K562 (cell line): ENCODE data around the gene IRAK3. TPM values are rescaled to one million over a fixed set of nuclear protein-coding genes. Genes with fewer than 3 reads are reported as not detected.

Experiments
- ASH1L ChIP-seq: fragments of 450-650 bp; IDR thresholded peaks from 2 replicates; pipeline ENCODE4 v1.6.1; 2018; ENCODE audit warnings: borderline replicate concordance, mild to moderate bottlenecking, low read depth; ENCODE audit not compliant: partially characterized antibody
- BACH1 ChIP-seq: fragments of 200-800 bp; sonication (Bioruptor generic); IDR thresholded peaks from 2 replicates; pipeline ENCODE4 v1.6.1; 2016; ENCODE audit warnings: missing genetic modification characterization, missing compliant biosample characterization
- DDX20 ChIP-seq: fragments of 450-650 bp; IDR thresholded peaks from 2 replicates; pipeline ENCODE4 v1.6.1; 2016; ENCODE audit warnings: missing genetic modification characterization, low read depth, mild to moderate bottlenecking, missing compliant biosample characterization, moderate library complexity
- E2F6 ChIP-seq, 2 experiments: IDR thresholded peaks; 2 replicates each; pipeline ENCODE4 v1.6.1; 2011; ENCODE audit warnings: borderline replicate concordance in 1 of 2, control low read depth in 1 of 2, low read depth in 1 of 2, low read length in 1 of 2, mild to moderate bottlenecking in 1 of 2, mixed read lengths in 1 of 2, moderate library complexity in 1 of 2; ENCODE audit not compliant: insufficient read depth in 1 of 2, insufficient read length in 1 of 2, poor library complexity in 1 of 2, severe bottlenecking in 1 of 2; ENCODE audit errors: extremely low read depth in 1 of 2
- EP400 ChIP-seq: fragments of 450-650 bp; IDR thresholded peaks from 2 replicates; pipeline ENCODE4 v1.6.1; 2017; ENCODE audit warnings: antibody characterized with exemption, mild to moderate bottlenecking, moderate library complexity
- ETV6 ChIP-seq, 3 experiments: fragments of 150-350 bp in 1 of 3; sonication (generic) in 1 of 3; formaldehyde crosslinking in 1 of 3; IDR thresholded peaks; 2 replicates each; pipeline versions ENCODE4 v1.6.1 to v1.8.0; 2014 to 2022; ENCODE audit warnings: borderline replicate concordance in 2 of 3, low read depth in 2 of 3, antibody characterized with exemption in 1 of 3, low read length in 1 of 3, mild to moderate bottlenecking in 1 of 3, missing genetic modification reagents in 1 of 3
- KHSRP ChIP-seq: fragments of 450-650 bp; IDR thresholded peaks from 2 replicates; pipeline ENCODE4 v1.6.1; 2017
- KLF1 ChIP-seq: fragments of 450-650 bp; IDR thresholded peaks from 2 replicates; pipeline ENCODE4 v1.6.1; 2016; ENCODE audit warnings: missing genetic modification characterization, missing compliant biosample characterization
- MEIS2 ChIP-seq: fragments of 450-650 bp; IDR thresholded peaks from 2 replicates; pipeline ENCODE4 v1.6.1; 2014; ENCODE audit warnings: mild to moderate bottlenecking; ENCODE audit not compliant: partially characterized antibody
- NR2C1 ChIP-seq, 2 experiments: fragments of 450-650 bp; IDR thresholded peaks; 2 replicates each; pipeline ENCODE4 v1.6.1; 2017; ENCODE audit warnings: mild to moderate bottlenecking in 2 of 2, antibody characterized with exemption in 1 of 2, inconsistent platforms in 1 of 2, missing compliant biosample characterization in 1 of 2, missing genetic modification characterization in 1 of 2
- PKNOX1 ChIP-seq: fragments of 450-650 bp; IDR thresholded peaks from 2 replicates; pipeline ENCODE4 v1.6.1; 2016
- ZNF77 ChIP-seq: fragments of 250-450 bp; sonication (Bioruptor Pico); IDR thresholded peaks from 2 replicates; pipeline ENCODE4 v1.5.0; 2020
- polyA plus RNA-seq, 8 experiments: library from polyadenylated mRNA; depleted of rRNA in 4 of 8; stranded (reverse) in 5 of 8; unstranded in 3 of 8; fragments of >200 nt; fragmentation: Nextera tagmentation in 2 of 8; fragmentation: Illumina TruSeq in 1 of 8; extraction: Ambion mirVana in 2 of 8; extraction: Trizol in 1 of 8; gene quantifications; 2 replicates each; pipeline versions ENCODE4 v1.2.1 to v1.2.3, GENCODE V29; 2011 to 2014; ENCODE audit warnings: inconsistent platforms in 1 of 8, missing spikeins in 1 of 8
- total RNA-seq, 7 experiments: library from RNA; depleted of rRNA in 6 of 7; stranded (reverse); fragments of >200 nt in 6 of 7; fragmentation: Illumina TruSeq in 2 of 7; extraction: Trizol in 2 of 7; gene quantifications; 2 replicates each; pipeline versions ENCODE4 v1.2.1 to v1.2.3, GENCODE V29; 2011 to 2021; ENCODE audit warnings: low replicate concordance in 1 of 7
- TF ChIP-seq, protein P1 (sequence below): IDR thresholded peaks from 2 replicates; pipeline ENCODE4 v1.6.1; 2014; ENCODE audit warnings: antibody characterized with exemption
- TF ChIP-seq, protein P2 (sequence below): fragments of 450-650 bp; IDR thresholded peaks from 2 replicates; pipeline ENCODE4 v1.6.1; 2018; ENCODE audit warnings: mild to moderate bottlenecking, low read depth; ENCODE audit not compliant: partially characterized antibody
- TF ChIP-seq, protein P3 (sequence below): fragments of 450-650 bp; IDR thresholded peaks from 2 replicates; pipeline ENCODE4 v1.6.1; 2017; ENCODE audit warnings: mild to moderate bottlenecking, moderate library complexity

IRAK3 gene
- total and polyA plus RNA-seq, 9 of the 15 experiments (the other 6 are each of a cell fraction or from before 2014, with no cell fraction given): 0.06 to 0.09 (median 0.07) TPM; not detected in 6

DNA sequence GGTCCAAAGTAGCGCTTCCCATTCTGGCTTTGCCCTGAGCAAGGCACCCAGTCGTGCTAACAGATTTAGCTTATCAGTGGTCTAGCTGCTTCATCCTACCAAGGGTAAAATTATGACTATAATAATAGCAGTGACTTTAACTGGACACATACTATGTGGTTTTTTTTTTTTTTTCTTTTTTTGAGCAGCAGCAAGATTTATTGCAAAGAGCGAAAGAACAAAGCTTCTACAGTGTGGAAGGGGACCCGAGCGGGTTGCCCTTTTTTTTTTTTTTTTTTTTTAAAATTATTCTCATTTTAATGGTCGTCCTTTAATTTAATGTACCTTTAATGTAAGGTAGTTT, 113.8 kb downstream of the IRAK3 start (continued):
- TF ChIP-seq E2F6 (IDR thresholded peaks at IDR 0.05; ENCODE audit: borderline replicate concordance in 1 of 2, extremely low read depth in 1 of 2, insufficient read depth in 1 of 2, insufficient read length in 1 of 2, low read depth in 1 of 2, low read length in 1 of 2, poor library complexity in 1 of 2, severe bottlenecking in 1 of 2) (no peak), MEIS2 (no peak), NR2C1 (IDR thresholded peaks at IDR 0.05) (no peak), NR2C1 (tag; IDR thresholded peaks at IDR 0.05) (no peak), BACH1 (tag) (no peak), ZNF77 (CRISPR knock-in tag) (no peak), EP400 (0 out of 2 replicates have a peak, but pooled peaks have one; percentile 4), PKNOX1 (0 out of 2 replicates have a peak, but pooled peaks have one; percentile 4), ASH1L (no peak), ETV6 (IDR thresholded peaks at IDR 0.05; ENCODE audit: borderline replicate concordance in 1 of 2, low read depth in 2 of 2, low read length in 1 of 2) (no peak), ETV6 (CRISPR knock-in tag; IDR thresholded peaks at IDR 0.05; ENCODE audit: borderline replicate concordance) (no peak), DDX20 (no peak), KHSRP (no peak), KLF1 (no peak)
- TF ChIP-seq, protein P1, sequence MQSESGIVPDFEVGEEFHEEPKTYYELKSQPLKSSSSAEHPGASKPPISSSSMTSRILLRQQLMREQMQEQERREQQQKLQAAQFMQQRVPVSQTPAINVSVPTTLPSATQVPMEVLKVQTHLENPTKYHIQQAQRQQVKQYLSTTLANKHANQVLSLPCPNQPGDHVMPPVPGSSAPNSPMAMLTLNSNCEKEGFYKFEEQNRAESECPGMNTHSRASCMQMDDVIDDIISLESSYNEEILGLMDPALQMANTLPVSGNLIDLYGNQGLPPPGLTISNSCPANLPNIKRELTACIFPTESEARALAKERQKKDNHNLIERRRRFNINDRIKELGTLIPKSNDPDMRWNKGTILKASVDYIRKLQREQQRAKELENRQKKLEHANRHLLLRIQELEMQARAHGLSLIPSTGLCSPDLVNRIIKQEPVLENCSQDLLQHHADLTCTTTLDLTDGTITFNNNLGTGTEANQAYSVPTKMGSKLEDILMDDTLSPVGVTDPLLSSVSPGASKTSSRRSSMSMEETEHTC: no peak
- TF ChIP-seq, protein P2, sequence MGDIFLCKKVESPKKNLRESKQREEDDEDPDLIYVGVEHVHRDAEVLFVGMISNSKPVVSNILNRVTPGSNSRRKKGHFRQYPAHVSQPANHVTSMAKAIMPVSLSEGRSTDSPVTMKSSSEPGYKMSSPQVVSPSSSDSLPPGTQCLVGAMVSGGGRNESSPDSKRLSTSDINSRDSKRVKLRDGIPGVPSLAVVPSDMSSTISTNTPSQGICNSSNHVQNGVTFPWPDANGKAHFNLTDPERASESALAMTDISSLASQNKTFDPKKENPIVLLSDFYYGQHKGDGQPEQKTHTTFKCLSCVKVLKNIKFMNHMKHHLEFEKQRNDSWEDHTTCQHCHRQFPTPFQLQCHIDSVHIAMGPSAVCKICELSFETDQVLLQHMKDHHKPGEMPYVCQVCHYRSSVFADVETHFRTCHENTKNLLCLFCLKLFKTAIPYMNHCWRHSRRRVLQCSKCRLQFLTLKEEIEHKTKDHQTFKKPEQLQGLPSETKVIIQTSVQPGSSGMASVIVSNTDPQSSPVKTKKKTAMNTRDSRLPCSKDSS: no peak
- TF ChIP-seq, protein P3, sequence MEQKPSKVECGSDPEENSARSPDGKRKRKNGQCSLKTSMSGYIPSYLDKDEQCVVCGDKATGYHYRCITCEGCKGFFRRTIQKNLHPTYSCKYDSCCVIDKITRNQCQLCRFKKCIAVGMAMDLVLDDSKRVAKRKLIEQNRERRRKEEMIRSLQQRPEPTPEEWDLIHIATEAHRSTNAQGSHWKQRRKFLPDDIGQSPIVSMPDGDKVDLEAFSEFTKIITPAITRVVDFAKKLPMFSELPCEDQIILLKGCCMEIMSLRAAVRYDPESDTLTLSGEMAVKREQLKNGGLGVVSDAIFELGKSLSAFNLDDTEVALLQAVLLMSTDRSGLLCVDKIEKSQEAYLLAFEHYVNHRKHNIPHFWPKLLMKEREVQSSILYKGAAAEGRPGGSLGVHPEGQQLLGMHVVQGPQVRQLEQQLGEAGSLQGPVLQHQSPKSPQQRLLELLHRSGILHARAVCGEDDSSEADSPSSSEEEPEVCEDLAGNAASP: no peak
